Activated CD8-positive, alpha-beta T cell treated with anti-CD3 and anti-CD28 coated beads for 36 hours (primary cell): ENCODE data around the gene CD247. TPM values are rescaled to one million over a fixed set of nuclear protein-coding genes. Genes with fewer than 3 reads are reported as not detected.

Experiments used
- ATAC-seq: fragments of 200-7000 bp; cut with Tn5 transposase; one replicate; pipeline ENCODE4 v1.10.0; 2021; ENCODE audit warnings: mild to moderate bottlenecking, moderate library complexity
- CTCF ChIA-PET: fragments of 350-600 bp; sonication (Branson Sonifier 250); formaldehyde crosslinking; loops from one replicate; lab custom pipeline; 2021; ENCODE audit warnings: antibody characterized with exemption; lab: Charles Lee
- POLR2A ChIA-PET: fragments of 350-600 bp; sonication (Branson Sonifier 250); formaldehyde crosslinking; loops from one replicate; lab custom pipeline; 2021; ENCODE audit warnings: antibody characterized with exemption; lab: Charles Lee
- DNase-seq: peaks from one replicate; pipeline ENCODE4 v3.0.0-alpha.2; 2020
- H3K27ac Mint-ChIP-seq: one replicate; pipeline ENCODE4 v1.8.0; 2021; ENCODE audit warnings: mild to moderate bottlenecking, mixed read lengths
- H3K27me3 Mint-ChIP-seq: one replicate; pipeline ENCODE4 v1.8.0; 2021; ENCODE audit warnings: mixed read lengths
- H3K36me3 Mint-ChIP-seq: one replicate; pipeline ENCODE4 v1.8.0; 2021; ENCODE audit warnings: low read depth, mixed read lengths
- H3K4me1 Mint-ChIP-seq: one replicate; pipeline ENCODE4 v1.8.0; 2021; ENCODE audit warnings: low read depth, mixed read lengths
- H3K4me3 Mint-ChIP-seq: one replicate; pipeline ENCODE4 v1.8.0; 2021; ENCODE audit warnings: mild to moderate bottlenecking, moderate library complexity, mixed read lengths
- H3K9me3 Mint-ChIP-seq: one replicate; pipeline ENCODE4 v1.8.0; 2021; ENCODE audit warnings: mixed read lengths
- CTCF ChIP-seq: fragments of 200-600 bp; IDR thresholded peaks from one replicate; pipeline ENCODE4 v1.8.0; 2022; ENCODE audit warnings: antibody characterized with exemption, mild to moderate bottlenecking
- intact Hi-C: fragments of 100-400 bp; cut with micrococcal nuclease; formaldehyde crosslinking; loops from one replicate; pipeline ENCODE4 v1.10.0; 2022
- total RNA-seq, 2 experiments: library from RNA; stranded (reverse); gene quantifications; one replicate each; pipeline ENCODE4 v1.2.3, GENCODE V29; 2021

CD247 gene
- total RNA-seq, 2 experiments from 2014 or later, result 224 to 229 TPM

- intact Hi-C loops, result loop anchor here (5.0 kb wide), 1 partner anchor 41 kb away; no protein-coding TSS in a partner anchor
- TF ChIP-seq CTCF, result no peak
Measured at GRCh38 chr1:167442854-167443565, 75.3 kb downstream of the CD247 start.

GRCh38 chr1:167442142-167442848 is 76.0 kb downstream of the CD247 start:
- peaks cover 77% of the 10 kb centered on the region for H3K36me3 Mint-ChIP-seq
- peak; percentile 73 for ATAC-seq
- POLR2A ChIA-PET, result interaction anchor here (0.6 to 2.5 kb wide), 3 partner anchors 15 to 573 kb away, joined by 3 to 15 read pairs (median 3); partner anchors contain the start of gene CD247

More at GRCh38 chr1:167442854-167443565, 75.3 kb downstream of the CD247 start:
- Mint-ChIP-seq H3K4me1 (peaks cover 89% of the 10 kb centered on the region), H3K36me3 (peaks cover 74% of the 10 kb centered on the region), H3K27ac (peak overlapping the region; percentile 68), H3K9me3 (no peaks in the 10 kb centered on the region), H3K27me3 (no peaks in the 10 kb centered on the region), H3K4me3 (no peak overlapping the region)
- CTCF ChIA-PET, result interaction anchor here (0.6 to 7.5 kb wide), 13 partner anchors 9 to 384 kb away, joined by 3 to 69 read pairs (median 4); partner anchors contain the start of gene CD247
- ATAC-seq, result no peak
- DNase-seq, result no peak
- POLR2A ChIA-PET, result interaction anchor here (0.6 to 2.5 kb wide), 3 partner anchors 31 to 574 kb away, joined by 3 to 15 read pairs (median 3); partner anchors contain the start of gene CD247

GRCh38 chr1:167441222-167441621 is 77.1 kb downstream of the CD247 start:
- H3K27me3 Mint-ChIP-seq, result no peaks in the 10 kb centered on the region
- peak overlapping the region; percentile 34 for H3K27ac Mint-ChIP-seq
- H3K36me3 Mint-ChIP-seq, result peaks cover 79% of the 10 kb centered on the region
- intact Hi-C loops, result loop anchor here (5.0 kb wide), 1 partner anchor 39 kb away; no protein-coding TSS in a partner anchor
- ChIA-PET POLR2A (interaction anchor here (0.8 to 1.7 kb wide), 6 partner anchors 14 to 77 kb away, joined by 3 to 4 read pairs (median 3); partner anchors contain the start of gene CD247), CTCF (interaction anchor here (0.8 to 7.5 kb wide), 16 partner anchors 9 to 381 kb away, joined by 3 to 69 read pairs (median 5); partner anchors contain the start of genes CD247 and CREG1)
- TF ChIP-seq CTCF, result no peak
- H3K4me3 Mint-ChIP-seq, result no peak overlapping the region
- peaks cover 88% of the 10 kb centered on the region for H3K4me1 Mint-ChIP-seq
- no peaks in the 10 kb centered on the region for H3K9me3 Mint-ChIP-seq
- ATAC-seq, result no peak
- no peak for DNase-seq

More at GRCh38 chr1:167442142-167442848, 76.0 kb downstream of the CD247 start:
- intact Hi-C loops, result loop anchor here (5.0 kb wide), 1 partner anchor 40 kb away; no protein-coding TSS in a partner anchor
- TF ChIP-seq CTCF, result peak; percentile 88
- Mint-ChIP-seq H3K4me3 (no peak overlapping the region), H3K4me1 (peaks cover 88% of the 10 kb centered on the region), H3K27ac (peak overlapping the region; percentile 68), H3K27me3 (no peaks in the 10 kb centered on the region), H3K9me3 (no peaks in the 10 kb centered on the region)
- DNase-seq, result peak; percentile 93
- CTCF ChIA-PET, result interaction anchor here (0.6 to 7.5 kb wide), 17 partner anchors 8 to 383 kb away, joined by 3 to 69 read pairs (median 4); partner anchors contain the start of gene CD247

GRCh38 chr1:167440776-167441175 is 77.6 kb downstream of the CD247 start:
- Mint-ChIP-seq H3K27ac (no peak overlapping the region), H3K4me3 (no peak overlapping the region), H3K36me3 (peaks cover 79% of the 10 kb centered on the region), H3K27me3 (no peaks in the 10 kb centered on the region), H3K4me1 (peaks cover 88% of the 10 kb centered on the region), H3K9me3 (no peaks in the 10 kb centered on the region)
- DNase-seq (no peak), ATAC-seq (no peak)
- POLR2A ChIA-PET, result interaction anchor here (0.8 to 1.7 kb wide), 6 partner anchors 9 to 77 kb away, joined by 3 to 4 read pairs (median 3); partner anchors contain the start of gene CD247
- intact Hi-C loops, result loop anchor here (5.0 kb wide), 1 partner anchor 38 kb away; no protein-coding TSS in a partner anchor
- no peak for TF ChIP-seq CTCF
- CTCF ChIA-PET, result interaction anchor here (0.8 to 7.5 kb wide), 17 partner anchors 8 to 381 kb away, joined by 3 to 69 read pairs (median 5); partner anchors contain the start of genes CD247, CREG1 and POU2F1
